ENCODE measurements around the gene TLL2.

- TF ChIP-seq, protein P1, sequence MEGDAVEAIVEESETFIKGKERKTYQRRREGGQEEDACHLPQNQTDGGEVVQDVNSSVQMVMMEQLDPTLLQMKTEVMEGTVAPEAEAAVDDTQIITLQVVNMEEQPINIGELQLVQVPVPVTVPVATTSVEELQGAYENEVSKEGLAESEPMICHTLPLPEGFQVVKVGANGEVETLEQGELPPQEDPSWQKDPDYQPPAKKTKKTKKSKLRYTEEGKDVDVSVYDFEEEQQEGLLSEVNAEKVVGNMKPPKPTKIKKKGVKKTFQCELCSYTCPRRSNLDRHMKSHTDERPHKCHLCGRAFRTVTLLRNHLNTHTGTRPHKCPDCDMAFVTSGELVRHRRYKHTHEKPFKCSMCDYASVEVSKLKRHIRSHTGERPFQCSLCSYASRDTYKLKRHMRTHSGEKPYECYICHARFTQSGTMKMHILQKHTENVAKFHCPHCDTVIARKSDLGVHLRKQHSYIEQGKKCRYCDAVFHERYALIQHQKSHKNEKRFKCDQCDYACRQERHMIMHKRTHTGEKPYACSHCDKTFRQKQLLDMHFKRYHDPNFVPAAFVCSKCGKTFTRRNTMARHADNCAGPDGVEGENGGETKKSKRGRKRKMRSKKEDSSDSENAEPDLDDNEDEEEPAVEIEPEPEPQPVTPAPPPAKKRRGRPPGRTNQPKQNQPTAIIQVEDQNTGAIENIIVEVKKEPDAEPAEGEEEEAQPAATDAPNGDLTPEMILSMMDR (IDR thresholded peaks at IDR 0.05), result no peak
- TF ChIP-seq POLR2A (IDR thresholded peaks at IDR 0.05) (no peak), POLR2AphosphoS5 (IDR thresholded peaks at IDR 0.05) (no peak)
These were observed 161.1 kb downstream of the TLL2 start for GRCh38 chr10:96352582-96352981.
